Right lobe of liver (tissue), 4 donors: Measurements from ENCODE around the gene SSTR3.

Source experiments
- CTCF ChIP-seq, 4 donors: fragments of 200-600 bp in 3 of 4; fragments of 450-650 bp in 1 of 4; IDR thresholded peaks; one replicate each; pipeline versions ENCODE4 v1.5.1 to v1.8.0; 2016 to 2022; ENCODE audit warnings: antibody characterized with exemption in 4 of 4, mild to moderate bottlenecking in 2 of 4
- POLR2A ChIP-seq: fragments of 450-650 bp; IDR thresholded peaks from one replicate; pipeline ENCODE4 v1.6.1; 2017; ENCODE audit warnings: antibody characterized with exemption, mild to moderate bottlenecking
- donor health status: DM: no; HTN: no; CAD: no.
- donor health status: DM: no; HTN: no; CAD: no.
- donor health status: DM: no; HTN: yes; CAD: no.

- no peak for TF ChIP-seq POLR2A
- TF ChIP-seq CTCF (IDR thresholded peaks at IDR 0.05): no peak
Observed at GRCh38 chr22:37182101-37182948, 30.0 kb downstream of the SSTR3 start.
